T-helper 17 cell (primary cell): ENCODE data around the gene CEND1. TPM values are rescaled to one million over a fixed set of nuclear protein-coding genes. Genes with fewer than 3 reads are reported as not detected.

Experiments
- ATAC-seq: fragments of 150-1000 bp; cut with Tn5 transposase; 2 replicates; pipeline ENCODE4 v1.10.0; 2021; ENCODE audit warnings: mild to moderate bottlenecking, moderate library complexity
- DNase-seq, 3 donors: peaks; one replicate each; pipeline versions ENCODE4 v3.0.0 to v3.0.0-alpha.2; 2020 to 2021
- H3K9me3 ChIP-seq: one replicate; pipeline ENCODE4 v1.7.0; 2013; ENCODE audit warnings: low read length, mild to moderate bottlenecking; ENCODE audit not compliant: control insufficient read depth, poor library complexity, severe bottlenecking
- H3K27ac Mint-ChIP-seq: one replicate; pipeline ENCODE4 v1.8.0; 2022; ENCODE audit warnings: mild to moderate bottlenecking, moderate library complexity, mixed read lengths
- H3K27me3 Mint-ChIP-seq: one replicate; pipeline ENCODE4 v1.8.0; 2022; ENCODE audit warnings: mixed read lengths
- H3K36me3 Mint-ChIP-seq: one replicate; pipeline ENCODE4 v1.8.0; 2022; ENCODE audit warnings: low read depth, mixed read lengths
- H3K4me1 Mint-ChIP-seq: one replicate; pipeline ENCODE4 v1.8.0; 2022; ENCODE audit warnings: mild to moderate bottlenecking, mixed read lengths
- H3K4me3 Mint-ChIP-seq: one replicate; pipeline ENCODE4 v1.8.0; 2022; ENCODE audit warnings: mild to moderate bottlenecking, moderate library complexity, mixed read lengths
- total RNA-seq, 4 donors: library from RNA in 2 of 4; stranded (reverse) in 2 of 4; gene quantifications; one replicate each; pipeline ENCODE4 v1.2.3 and lab custom pipeline; 2022 to 2026

Gene CEND1
- total RNA-seq, 2 donors from 2014 or later = 0.63 TPM; not detected in 1

GRCh38 chr11:824292-824880, 34.5 kb upstream of the CEND1 start:
- Mint-ChIP-seq H3K4me1 (peaks cover 9% of the 10 kb centered on the region), H3K27me3 (peaks cover 23% of the 10 kb centered on the region)
- ATAC-seq = no peak

GRCh38 chr11:823441-824291, 33.8 kb upstream of the CEND1 start:
- Mint-ChIP-seq H3K4me1 (peaks cover 8% of the 10 kb centered on the region), H3K27me3 (peaks cover 16% of the 10 kb centered on the region), H3K36me3 (peaks cover 2% of the 10 kb centered on the region), H3K27ac (peak overlapping the region; percentile 60), H3K4me3 (peak overlapping the region; percentile 56)
- ATAC-seq = no peak
- no peak for DNase-seq
- no peaks in the 10 kb centered on the region for H3K9me3 ChIP-seq

More at GRCh38 chr11:824292-824880, 34.5 kb upstream of the CEND1 start:
- no peak overlapping the region for H3K4me3 Mint-ChIP-seq
- peak overlapping the region; percentile 87 for H3K27ac Mint-ChIP-seq
- DNase-seq = no peak
- no peaks in the 10 kb centered on the region for H3K9me3 ChIP-seq
- peaks cover 2% of the 10 kb centered on the region for H3K36me3 Mint-ChIP-seq

GRCh38 chr11:821512-822371, 31.9 kb upstream of the CEND1 start:
- peak overlapping the region; percentile 86 for H3K4me3 Mint-ChIP-seq
- no peak for DNase-seq
- no peaks in the 10 kb centered on the region for H3K9me3 ChIP-seq
- peaks cover 2% of the 10 kb centered on the region for H3K36me3 Mint-ChIP-seq
- H3K4me1 Mint-ChIP-seq = peaks cover 4% of the 10 kb centered on the region
- no peak for ATAC-seq
- peaks cover 4% of the 10 kb centered on the region for H3K27me3 Mint-ChIP-seq
- H3K27ac Mint-ChIP-seq = no peak overlapping the region

- Mint-ChIP-seq H3K27ac (no peak overlapping the region), H3K4me3 (peak overlapping the region; percentile 86), H3K27me3 (peaks cover 4% of the 10 kb centered on the region), H3K36me3 (peaks cover 2% of the 10 kb centered on the region), H3K4me1 (no peaks in the 10 kb centered on the region)
- DNase-seq = no peak
- no peak for ATAC-seq
- no peaks in the 10 kb centered on the region for H3K9me3 ChIP-seq
Observed at GRCh38 chr11:820655-821511, 31.0 kb upstream of the CEND1 start.

GRCh38 chr11:819943-820649, 30.2 kb upstream of the CEND1 start:
- Mint-ChIP-seq H3K27me3 (peaks cover 2% of the 10 kb centered on the region), H3K4me1 (no peaks in the 10 kb centered on the region), H3K4me3 (peak overlapping the region; percentile 86), H3K36me3 (peaks cover 2% of the 10 kb centered on the region), H3K27ac (peak overlapping the region; percentile 32)
- ATAC-seq (peak; percentile 83), DNase-seq (peak; percentile 93 to 94 (median 93))
- no peaks in the 10 kb centered on the region for H3K9me3 ChIP-seq

GRCh38 chr11:819129-819931, 29.4 kb upstream of the CEND1 start:
- DNase-seq (peak; percentile 89 to 95 (median 90)), ATAC-seq (peak; percentile 79)
- no peaks in the 10 kb centered on the region for H3K9me3 ChIP-seq
- no peaks in the 10 kb centered on the region for H3K27me3 Mint-ChIP-seq
- H3K36me3 Mint-ChIP-seq = no peaks in the 10 kb centered on the region
- peak overlapping the region; percentile 86 for H3K4me3 Mint-ChIP-seq
- peak overlapping the region; percentile 32 for H3K27ac Mint-ChIP-seq
- no peaks in the 10 kb centered on the region for H3K4me1 Mint-ChIP-seq

GRCh38 chr11:818396-819128, 28.7 kb upstream of the CEND1 start, which contains the start of gene PNPLA2:
Gene PNPLA2, plus strand, starts transcription at chr11:818914. Its CDS starts 805 bp downstream, at chr11:819719.
- Mint-ChIP-seq H3K27ac (peak within 1 kb of the TSS; percentile 57), H3K4me1 (no peaks in the 10 kb centered on the region), H3K27me3 (no peaks in the 10 kb centered on the region), H3K36me3 (peaks cover 3% of the 10 kb centered on the region), H3K4me3 (peak within 1 kb of the TSS; percentile 86)
- ATAC-seq = no peak
- DNase-seq = no peak
- no peaks in the 10 kb centered on the region for H3K9me3 ChIP-seq

GRCh38 chr11:816433-816779, 26.5 kb upstream of the CEND1 start:
- H3K9me3 ChIP-seq = no peaks in the 10 kb centered on the region
- Mint-ChIP-seq H3K27me3 (no peaks in the 10 kb centered on the region), H3K4me3 (no peak overlapping the region), H3K4me1 (peaks cover under 1% of the 10 kb centered on the region), H3K27ac (no peak overlapping the region), H3K36me3 (peaks cover 3% of the 10 kb centered on the region)
- no peak for ATAC-seq
- no peak for DNase-seq

- no peak overlapping the region for H3K4me3 Mint-ChIP-seq
Observed at GRCh38 chr11:815675-816432, 26.0 kb upstream of the CEND1 start.

GRCh38 chr11:813456-814096, 23.7 kb upstream of the CEND1 start:
- peaks cover 15% of the 10 kb centered on the region for H3K4me1 Mint-ChIP-seq
- H3K36me3 Mint-ChIP-seq = peaks cover 3% of the 10 kb centered on the region
- no peak overlapping the region for H3K4me3 Mint-ChIP-seq
- H3K9me3 ChIP-seq = no peaks in the 10 kb centered on the region
- no peak overlapping the region for H3K27ac Mint-ChIP-seq
- no peak for DNase-seq
- H3K27me3 Mint-ChIP-seq = no peaks in the 10 kb centered on the region
- no peak for ATAC-seq

More at GRCh38 chr11:815675-816432, 26.0 kb upstream of the CEND1 start:
- Mint-ChIP-seq H3K36me3 (peaks cover 3% of the 10 kb centered on the region), H3K27me3 (no peaks in the 10 kb centered on the region), H3K27ac (no peak overlapping the region), H3K4me1 (peaks cover 5% of the 10 kb centered on the region)
- no peaks in the 10 kb centered on the region for H3K9me3 ChIP-seq
- no peak for ATAC-seq
- no peak for DNase-seq
